ENCODE results near the gene EFNB2.
A peak's percentile ranks its signal among the peaks of the same experiment; 100 is the strongest.

Gene EFNB2, protein sequence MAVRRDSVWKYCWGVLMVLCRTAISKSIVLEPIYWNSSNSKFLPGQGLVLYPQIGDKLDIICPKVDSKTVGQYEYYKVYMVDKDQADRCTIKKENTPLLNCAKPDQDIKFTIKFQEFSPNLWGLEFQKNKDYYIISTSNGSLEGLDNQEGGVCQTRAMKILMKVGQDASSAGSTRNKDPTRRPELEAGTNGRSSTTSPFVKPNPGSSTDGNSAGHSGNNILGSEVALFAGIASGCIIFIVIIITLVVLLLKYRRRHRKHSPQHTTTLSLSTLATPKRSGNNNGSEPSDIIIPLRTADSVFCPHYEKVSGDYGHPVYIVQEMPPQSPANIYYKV

DNA sequence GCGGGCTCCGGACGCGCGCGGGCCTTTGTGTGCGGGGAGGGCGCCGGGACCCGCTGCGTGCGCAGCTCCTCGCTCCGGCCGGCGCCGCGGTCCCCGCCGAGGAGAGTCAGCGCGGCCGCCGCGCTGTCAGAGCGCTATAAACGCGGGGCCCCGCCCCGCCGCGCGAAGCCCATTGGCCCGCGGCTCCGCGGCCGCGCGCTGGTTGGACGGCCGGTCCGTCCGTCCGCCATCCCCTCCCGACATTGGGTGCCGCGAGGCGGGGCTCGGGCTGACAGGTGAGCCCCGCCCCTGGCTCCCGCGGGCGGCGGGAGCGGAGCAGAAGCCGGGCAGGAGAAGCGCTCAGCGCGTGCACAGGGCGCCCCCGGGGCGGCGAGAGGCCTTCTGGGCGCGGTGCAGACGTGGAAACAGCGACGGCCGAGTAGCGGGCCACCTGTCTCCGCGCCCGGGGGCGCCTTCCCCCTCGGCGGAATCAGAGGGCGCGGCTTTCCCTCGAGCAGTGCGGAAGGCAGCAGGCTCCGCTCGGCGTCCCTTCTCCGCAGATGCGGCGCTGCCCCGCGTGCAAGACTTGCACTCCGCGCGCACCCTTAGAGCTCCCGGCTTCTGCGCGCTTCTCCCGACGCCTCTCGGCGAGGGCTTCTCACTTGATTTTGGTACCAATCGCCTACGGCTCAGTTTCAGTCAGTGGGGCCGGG is at the start of gene EFNB2:
Gene EFNB2 (minus strand): TSS at position 111 of the 692 bp plus-strand sequence. CDS start 698 bp downstream, outside the sequence.
- Histone ChIP-seq H3K27ac (ENCODE audit: low read depth, low read length) (peak within 1 kb of the TSS; percentile 43), H3K27me3 (ENCODE audit: control insufficient read depth in 1 of 2, insufficient read depth in 2 of 2, low read length in 2 of 2) (no peaks in the 10 kb centered on the region), H3K36me3 (ENCODE audit: control insufficient read depth in 1 of 2, insufficient read depth in 2 of 2, low read length in 2 of 2) (peaks cover 0 to 2% of the 10 kb centered on the region in 2 donors), H3K9ac (ENCODE audit: low read depth in 1 of 2, low read length in 2 of 2) (peak within 1 kb of the TSS; percentile 84 to 85), H3K4me1 (ENCODE audit: control insufficient read depth in 1 of 2, insufficient read depth in 2 of 2, low read length in 2 of 2) (peaks cover 10 to 12% of the 10 kb centered on the region in 2 donors), H3K4me3 (ENCODE audit: low read depth in 1 of 2, low read length in 2 of 2) (peak within 1 kb of the TSS; percentile 75 to 85), H3K9me3 (ENCODE audit: control insufficient read depth in 1 of 2, low read length in 2 of 2) (no peaks in the 10 kb centered on the region)

DNA sequence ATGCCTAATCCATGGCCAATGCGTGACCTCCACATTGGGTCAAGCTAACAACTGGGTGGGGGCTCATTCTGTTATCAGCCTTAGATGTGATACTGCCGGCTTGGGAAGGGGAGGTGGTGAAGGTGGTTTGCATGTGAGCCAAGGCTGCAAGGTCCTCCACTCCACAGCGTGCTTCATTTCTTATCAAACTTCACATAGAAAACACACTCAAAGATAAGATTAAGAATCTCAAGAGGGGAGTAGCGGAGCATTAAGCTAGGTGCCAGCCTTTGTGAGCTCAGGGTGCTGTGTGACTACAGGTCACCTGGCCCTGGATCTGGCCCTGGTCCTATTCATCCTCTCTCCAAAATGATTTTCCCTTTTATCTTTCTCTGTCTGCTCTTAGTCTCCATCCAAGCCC is 45.8 kb upstream of the EFNB2 start:
- H3K27ac ChIP-seq (ENCODE audit: low read depth, low read length) = no peak overlapping the region
- peaks cover 9 to 13% of the 10 kb centered on the region in 2 donors for H3K9me3 ChIP-seq (ENCODE audit: control insufficient read depth in 1 of 2, low read length in 2 of 2)
- H3K4me1 ChIP-seq (ENCODE audit: control insufficient read depth in 1 of 2, insufficient read depth in 2 of 2, low read length in 2 of 2) = no peaks in the 10 kb centered on the region
- H3K9ac ChIP-seq (ENCODE audit: low read depth in 1 of 2, low read length in 2 of 2) = no peak overlapping the region
- peaks cover 0 to 2% of the 10 kb centered on the region in 2 donors for H3K36me3 ChIP-seq (ENCODE audit: control insufficient read depth in 1 of 2, insufficient read depth in 2 of 2, low read length in 2 of 2)
- peaks cover 0 to 3% of the 10 kb centered on the region in 2 donors for H3K27me3 ChIP-seq (ENCODE audit: control insufficient read depth in 1 of 2, insufficient read depth in 2 of 2, low read length in 2 of 2)
- no peak overlapping the region for H3K4me3 ChIP-seq (ENCODE audit: low read depth in 1 of 2, low read length in 2 of 2)

DNA sequence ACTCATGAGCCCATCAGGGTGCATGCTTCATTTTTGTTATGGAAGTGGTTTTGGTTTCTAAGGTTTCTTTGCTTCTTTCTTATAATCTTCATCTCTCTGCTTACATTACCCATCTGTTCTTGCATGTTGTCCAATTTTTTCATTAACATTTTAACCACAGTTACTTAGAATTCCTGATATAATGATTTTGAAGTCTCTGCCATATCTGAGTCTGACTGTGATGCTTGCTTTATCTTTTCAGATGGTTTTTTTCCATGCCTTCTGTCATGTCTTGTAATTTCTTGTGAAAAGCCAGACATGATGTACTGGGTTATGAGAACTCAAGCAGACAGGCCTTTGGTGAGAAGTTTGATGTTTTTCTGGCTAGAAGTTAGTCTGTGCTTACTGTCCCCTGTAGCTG is 40.4 kb upstream of the EFNB2 start:
- no peak overlapping the region for H3K9ac ChIP-seq (ENCODE audit: low read depth in 1 of 2, low read length in 2 of 2)
- peaks cover 0 to 2% of the 10 kb centered on the region in 2 donors for H3K36me3 ChIP-seq (ENCODE audit: control insufficient read depth in 1 of 2, insufficient read depth in 2 of 2, low read length in 2 of 2)
- no peaks in the 10 kb centered on the region for H3K4me1 ChIP-seq (ENCODE audit: control insufficient read depth in 1 of 2, insufficient read depth in 2 of 2, low read length in 2 of 2)
- H3K27me3 ChIP-seq (ENCODE audit: control insufficient read depth in 1 of 2, insufficient read depth in 2 of 2, low read length in 2 of 2) = peaks cover 0 to under 1% of the 10 kb centered on the region in 2 donors
- H3K27ac ChIP-seq (ENCODE audit: low read depth, low read length) = no peak overlapping the region
- no peaks in the 10 kb centered on the region for H3K9me3 ChIP-seq (ENCODE audit: control insufficient read depth in 1 of 2, low read length in 2 of 2)
- no peak overlapping the region for H3K4me3 ChIP-seq (ENCODE audit: low read depth in 1 of 2, low read length in 2 of 2)

DNA sequence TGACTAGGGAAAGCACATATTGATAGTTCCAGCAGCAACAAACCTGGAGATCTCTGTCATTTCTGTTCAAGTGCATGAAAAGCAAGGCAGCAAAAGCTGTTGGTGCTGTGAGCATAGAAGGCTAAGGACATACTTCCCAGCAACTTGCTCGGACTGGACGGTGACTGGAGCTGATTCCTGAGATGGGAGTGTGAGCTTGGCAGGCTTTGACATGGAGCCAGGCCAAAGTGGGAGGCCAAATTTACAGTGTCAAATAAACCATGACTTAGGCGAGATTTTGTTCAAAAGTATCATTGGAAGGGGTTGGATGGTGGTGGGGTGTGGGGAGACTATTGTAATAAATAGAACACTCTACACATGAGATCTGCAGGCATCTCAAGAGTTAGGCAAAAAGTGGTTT is 38.4 kb upstream of the EFNB2 start:
- Histone ChIP-seq H3K27ac (ENCODE audit: low read depth, low read length) (no peak overlapping the region), H3K9ac (ENCODE audit: low read depth in 1 of 2, low read length in 2 of 2) (no peak overlapping the region), H3K4me3 (ENCODE audit: low read depth in 1 of 2, low read length in 2 of 2) (no peak overlapping the region)

DNA sequence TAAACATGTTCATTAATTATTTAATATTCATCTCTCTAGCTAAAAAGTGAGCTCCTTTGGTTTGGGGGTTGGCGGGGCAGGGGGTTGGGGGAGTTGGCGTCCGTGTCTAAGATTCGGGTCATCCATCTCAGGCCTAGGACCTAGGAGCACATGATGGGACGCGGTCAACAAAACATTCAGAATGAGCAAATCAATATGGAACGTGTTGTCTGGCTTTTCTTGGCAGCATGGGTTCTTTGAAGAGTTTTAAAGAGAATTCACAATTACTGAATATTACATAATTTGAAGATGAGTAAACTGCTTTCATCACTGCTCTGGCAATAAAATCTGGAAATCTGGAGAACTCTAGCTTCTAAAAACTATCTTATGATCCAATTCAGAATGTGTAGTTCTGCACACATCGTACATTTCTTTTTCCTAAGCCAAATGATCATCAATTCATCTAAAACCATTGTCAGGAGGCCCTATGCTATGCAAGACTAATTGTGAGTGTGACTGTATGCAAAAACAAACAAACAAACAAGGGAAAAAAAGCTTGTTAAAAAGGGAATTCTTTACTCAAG is 37.9 kb upstream of the EFNB2 start:
- no peaks in the 10 kb centered on the region for H3K36me3 ChIP-seq (ENCODE audit: control insufficient read depth in 1 of 2, insufficient read depth in 2 of 2, low read length in 2 of 2)
- H3K4me3 ChIP-seq (ENCODE audit: low read depth in 1 of 2, low read length in 2 of 2) = no peak overlapping the region
- no peak overlapping the region for H3K27ac ChIP-seq (ENCODE audit: low read depth, low read length)
- H3K9me3 ChIP-seq (ENCODE audit: control insufficient read depth in 1 of 2, low read length in 2 of 2) = no peaks in the 10 kb centered on the region
- H3K27me3 ChIP-seq (ENCODE audit: control insufficient read depth in 1 of 2, insufficient read depth in 2 of 2, low read length in 2 of 2) = no peaks in the 10 kb centered on the region
- H3K4me1 ChIP-seq (ENCODE audit: control insufficient read depth in 1 of 2, insufficient read depth in 2 of 2, low read length in 2 of 2) = peaks cover 6 to 11% of the 10 kb centered on the region in 2 donors
- no peak overlapping the region for H3K9ac ChIP-seq (ENCODE audit: low read depth in 1 of 2, low read length in 2 of 2)

More for the DNA sequence above, 38.4 kb upstream of the EFNB2 start:
- Histone ChIP-seq H3K27me3 (ENCODE audit: control insufficient read depth in 1 of 2, insufficient read depth in 2 of 2, low read length in 2 of 2) (no peaks in the 10 kb centered on the region), H3K4me1 (ENCODE audit: control insufficient read depth in 1 of 2, insufficient read depth in 2 of 2, low read length in 2 of 2) (peaks cover 3 to 7% of the 10 kb centered on the region in 2 donors), H3K36me3 (ENCODE audit: control insufficient read depth in 1 of 2, insufficient read depth in 2 of 2, low read length in 2 of 2) (no peaks in the 10 kb centered on the region), H3K9me3 (ENCODE audit: control insufficient read depth in 1 of 2, low read length in 2 of 2) (no peaks in the 10 kb centered on the region)

DNA sequence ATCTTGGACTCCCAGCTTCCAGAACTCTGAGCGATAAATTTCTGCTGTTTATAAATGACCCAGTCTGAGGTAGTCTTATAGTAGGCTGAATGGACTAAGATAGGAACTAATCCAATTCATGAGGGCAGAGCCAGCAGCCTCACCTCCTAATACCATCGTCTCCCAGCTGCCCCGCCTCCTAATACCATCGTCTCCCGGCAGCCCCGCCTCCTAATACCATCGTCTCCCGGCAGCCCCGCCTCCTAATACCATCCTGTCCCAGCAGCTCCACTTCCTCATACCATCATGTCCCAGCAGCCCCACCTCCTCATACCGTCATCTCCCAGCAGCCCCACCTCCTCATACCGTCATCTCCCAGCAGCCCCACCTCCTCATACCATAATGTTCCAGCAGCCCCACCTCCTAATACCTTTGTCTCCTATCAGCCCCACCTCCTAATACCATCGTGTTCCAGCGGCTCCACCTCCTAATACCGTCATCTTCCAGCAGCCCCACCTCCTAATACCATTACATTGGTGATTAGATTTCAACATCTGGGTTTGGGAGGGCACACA is 34.9 kb upstream of the EFNB2 start:
- peak overlapping the region in 1 of 2 donors; percentile 25 for H3K4me3 ChIP-seq (ENCODE audit: low read depth in 1 of 2, low read length in 2 of 2)
- peaks cover 21 to 22% of the 10 kb centered on the region in 2 donors for H3K4me1 ChIP-seq (ENCODE audit: control insufficient read depth in 1 of 2, insufficient read depth in 2 of 2, low read length in 2 of 2)
- H3K9me3 ChIP-seq (ENCODE audit: control insufficient read depth in 1 of 2, low read length in 2 of 2) = no peaks in the 10 kb centered on the region
- H3K27ac ChIP-seq (ENCODE audit: low read depth, low read length) = no peak overlapping the region
- H3K27me3 ChIP-seq (ENCODE audit: control insufficient read depth in 1 of 2, insufficient read depth in 2 of 2, low read length in 2 of 2) = no peaks in the 10 kb centered on the region
- H3K36me3 ChIP-seq (ENCODE audit: control insufficient read depth in 1 of 2, insufficient read depth in 2 of 2, low read length in 2 of 2) = no peaks in the 10 kb centered on the region
- peak overlapping the region in 1 of 2 donors; percentile 45 for H3K9ac ChIP-seq (ENCODE audit: low read depth in 1 of 2, low read length in 2 of 2)

DNA sequence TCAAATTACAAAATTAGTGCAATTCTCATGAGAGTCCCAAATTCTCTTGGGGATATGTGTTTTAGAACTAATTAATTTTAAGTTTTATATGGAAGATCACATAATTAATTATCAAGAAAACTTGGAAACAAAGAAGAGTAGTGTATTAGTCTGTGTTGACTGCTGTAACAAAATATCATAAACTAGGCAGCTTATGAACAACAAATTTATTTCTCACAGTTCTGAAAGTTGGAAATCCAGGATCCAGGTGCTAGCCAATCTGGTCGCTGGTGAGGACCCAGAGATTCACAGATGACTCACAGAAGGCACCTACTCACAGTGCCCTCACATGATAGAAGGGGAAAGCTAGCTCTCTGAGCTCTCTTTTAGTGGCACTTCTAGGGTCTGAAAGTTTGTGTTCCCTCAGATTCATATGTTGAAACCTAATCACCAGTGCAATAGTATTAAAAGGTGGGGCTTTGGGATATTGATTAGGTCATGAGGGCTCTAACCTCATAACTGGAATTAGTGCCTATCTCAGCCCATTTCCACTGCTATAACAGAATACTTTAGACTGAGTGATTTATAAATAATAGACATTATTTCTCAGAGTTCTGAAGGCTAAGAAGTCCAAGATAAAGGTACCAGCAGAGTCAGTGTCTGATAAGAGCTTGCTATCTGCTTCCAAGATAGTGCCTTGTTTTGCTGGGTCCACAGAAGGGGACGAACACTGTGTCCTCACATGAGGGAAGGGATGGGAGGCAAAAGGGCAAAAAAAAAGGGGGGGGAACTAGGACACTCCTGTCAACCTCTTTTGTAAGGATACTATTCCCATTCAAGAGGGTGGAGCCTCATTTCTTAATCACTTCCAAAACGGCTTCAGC is 34.0 kb upstream of the EFNB2 start:
- Histone ChIP-seq H3K4me1 (ENCODE audit: control insufficient read depth in 1 of 2, insufficient read depth in 2 of 2, low read length in 2 of 2) (peaks cover 30 to 31% of the 10 kb centered on the region in 2 donors), H3K9ac (ENCODE audit: low read depth in 1 of 2, low read length in 2 of 2) (peak overlapping the region in 1 of 2 donors; percentile 45), H3K4me3 (ENCODE audit: low read depth in 1 of 2, low read length in 2 of 2) (no peak overlapping the region), H3K36me3 (ENCODE audit: control insufficient read depth in 1 of 2, insufficient read depth in 2 of 2, low read length in 2 of 2) (no peaks in the 10 kb centered on the region), H3K27me3 (ENCODE audit: control insufficient read depth in 1 of 2, insufficient read depth in 2 of 2, low read length in 2 of 2) (no peaks in the 10 kb centered on the region), H3K27ac (ENCODE audit: low read depth, low read length) (no peak overlapping the region), H3K9me3 (ENCODE audit: control insufficient read depth in 1 of 2, low read length in 2 of 2) (no peaks in the 10 kb centered on the region)

DNA sequence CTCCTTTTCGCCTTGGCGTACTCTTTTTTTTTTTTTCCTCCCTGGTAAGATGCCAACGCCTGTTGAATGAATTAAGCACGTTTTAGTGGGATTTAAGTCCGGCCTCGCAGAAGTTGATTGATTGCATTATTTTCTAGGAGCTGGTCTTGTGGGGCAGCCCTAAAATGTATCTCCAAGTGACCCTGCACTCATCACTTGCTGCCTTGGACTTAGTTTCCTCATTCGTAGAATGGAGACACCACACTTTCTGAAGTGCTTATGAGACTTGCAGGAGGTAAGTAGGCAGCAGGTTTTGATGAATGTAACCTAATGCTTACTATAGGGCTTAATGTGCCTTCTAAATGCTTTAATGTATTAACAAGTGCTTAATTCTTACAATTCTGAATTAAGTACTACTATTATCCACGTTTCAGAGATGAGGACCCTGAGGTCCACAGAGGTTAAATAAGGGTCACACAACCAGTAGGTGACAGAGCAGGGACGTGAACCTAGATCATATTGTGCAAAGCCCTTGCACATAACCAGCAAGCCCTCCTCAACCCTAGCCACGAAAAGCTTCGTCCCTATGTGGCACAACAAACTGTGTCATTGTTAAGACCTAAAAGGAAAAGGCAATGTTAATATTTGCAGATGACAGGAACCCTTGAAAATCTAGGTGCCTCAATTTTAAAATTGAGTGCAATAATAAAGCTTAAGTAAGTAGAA is 33.0 kb upstream of the EFNB2 start:
- Histone ChIP-seq H3K27ac (ENCODE audit: low read depth, low read length) (no peak overlapping the region), H3K9me3 (ENCODE audit: control insufficient read depth in 1 of 2, low read length in 2 of 2) (no peaks in the 10 kb centered on the region), H3K27me3 (ENCODE audit: control insufficient read depth in 1 of 2, insufficient read depth in 2 of 2, low read length in 2 of 2) (no peaks in the 10 kb centered on the region), H3K4me3 (ENCODE audit: low read depth in 1 of 2, low read length in 2 of 2) (peak overlapping the region; percentile 85 to 87), H3K9ac (ENCODE audit: low read depth in 1 of 2, low read length in 2 of 2) (peak overlapping the region; percentile 56 to 93), H3K4me1 (ENCODE audit: control insufficient read depth in 1 of 2, insufficient read depth in 2 of 2, low read length in 2 of 2) (peaks cover 40% of the 10 kb centered on the region in 2 donors), H3K36me3 (ENCODE audit: control insufficient read depth in 1 of 2, insufficient read depth in 2 of 2, low read length in 2 of 2) (no peaks in the 10 kb centered on the region)
